ENCODE results near the gene TMEM131. TPM values are rescaled to one million over a fixed set of nuclear protein-coding genes. Genes with fewer than 3 reads are reported as not detected.
"Not testable (repeated sequence)": the region's sequence is repeated elsewhere in the genome, so short reads cannot be mapped to it uniquely, and the experiment has no call there.

TMEM131 gene
- total RNA-seq, 1 donor from 2014 or later: 41.7 TPM

- no peaks in the 10 kb centered on the region for H3K9me3 Mint-ChIP-seq
- H3K36me3 Mint-ChIP-seq (ENCODE audit: low read depth): peaks cover 5% of the 10 kb centered on the region
These were observed 27.7 kb downstream of the TMEM131 start for GRCh38 chr2:97967931-97968627.

GRCh38 chr2:97967216-97967592, 28.5 kb downstream of the TMEM131 start:
- Mint-ChIP-seq H3K36me3 (ENCODE audit: low read depth) (peaks cover 2% of the 10 kb centered on the region), H3K4me3 (no peak overlapping the region), H3K27me3 (no peaks in the 10 kb centered on the region), H3K27ac (no peak overlapping the region), H3K4me1 (peaks cover 40% of the 10 kb centered on the region), H3K9me3 (no peaks in the 10 kb centered on the region)
- intact Hi-C loops (cut with micrococcal nuclease): loop anchor here (10.0 kb wide), 1 partner anchor 92 kb away; no protein-coding TSS in a partner anchor
- DNase-seq: no peak

More at GRCh38 chr2:97967931-97968627, 27.7 kb downstream of the TMEM131 start:
- Mint-ChIP-seq H3K4me1 (peaks cover 33% of the 10 kb centered on the region), H3K27me3 (no peaks in the 10 kb centered on the region), H3K27ac (no peak overlapping the region), H3K4me3 (no peak overlapping the region)
- DNase-seq: no peak
- intact Hi-C loops (cut with micrococcal nuclease): loop anchor here (2.0 to 10.0 kb wide), 2 partner anchors 45 to 93 kb away; no protein-coding TSS in a partner anchor

- Mint-ChIP-seq H3K27me3 (no peaks in the 10 kb centered on the region), H3K4me1 (peaks cover 38% of the 10 kb centered on the region), H3K36me3 (ENCODE audit: low read depth) (no peaks in the 10 kb centered on the region), H3K9me3 (no peaks in the 10 kb centered on the region), H3K4me3 (no peak overlapping the region), H3K27ac (no peak overlapping the region)
- DNase-seq: no peak
- intact Hi-C loops (cut with micrococcal nuclease): loop anchor here (10.0 kb wide), 1 partner anchor 92 kb away; no protein-coding TSS in a partner anchor
These were observed 29.1 kb downstream of the TMEM131 start for GRCh38 chr2:97966545-97967215.

- no peak for DNase-seq
- Mint-ChIP-seq H3K36me3 (ENCODE audit: low read depth) (peaks cover 3% of the 10 kb centered on the region), H3K27me3 (no peaks in the 10 kb centered on the region), H3K9me3 (no peaks in the 10 kb centered on the region), H3K4me1 (peaks cover 33% of the 10 kb centered on the region), H3K4me3 (no peak overlapping the region), H3K27ac (no peak overlapping the region)
- intact Hi-C loops (cut with micrococcal nuclease): loop anchor here (10.0 kb wide), 1 partner anchor 90 kb away; no protein-coding TSS in a partner anchor
These were observed 30.6 kb downstream of the TMEM131 start for GRCh38 chr2:97965116-97965515.

- peaks cover 28% of the 10 kb centered on the region for H3K4me1 Mint-ChIP-seq
- H3K36me3 Mint-ChIP-seq (ENCODE audit: low read depth): peaks cover 3% of the 10 kb centered on the region
- H3K27me3 Mint-ChIP-seq: no peaks in the 10 kb centered on the region
- no peak for DNase-seq
- no peak overlapping the region for H3K27ac Mint-ChIP-seq
- no peaks in the 10 kb centered on the region for H3K9me3 Mint-ChIP-seq
- intact Hi-C loops (cut with micrococcal nuclease): loop anchor here (2.0 to 10.0 kb wide), 3 partner anchors 17 to 89 kb away; partner anchors contain the start of gene TMEM131
- no peak overlapping the region for H3K4me3 Mint-ChIP-seq
These were observed 31.9 kb downstream of the TMEM131 start for GRCh38 chr2:97963880-97964279.

GRCh38 chr2:97963079-97963406, 32.7 kb downstream of the TMEM131 start:
- no peak for DNase-seq
- intact Hi-C loops (cut with micrococcal nuclease): loop anchor here (2.0 to 10.0 kb wide), 3 partner anchors 18 to 88 kb away; partner anchors contain the start of gene TMEM131
- Mint-ChIP-seq H3K27ac (peak overlapping the region; percentile 10), H3K27me3 (no peaks in the 10 kb centered on the region), H3K4me1 (peaks cover 32% of the 10 kb centered on the region), H3K4me3 (no peak overlapping the region), H3K9me3 (no peaks in the 10 kb centered on the region), H3K36me3 (ENCODE audit: low read depth) (peaks cover 3% of the 10 kb centered on the region)

- no peaks in the 10 kb centered on the region for H3K9me3 Mint-ChIP-seq
- DNase-seq: no peak
- no peak overlapping the region for H3K4me3 Mint-ChIP-seq
- intact Hi-C loops (cut with micrococcal nuclease): loop anchor here (5.0 to 10.0 kb wide), 2 partner anchors 36 to 87 kb away; partner anchors contain the start of gene TMEM131
- H3K36me3 Mint-ChIP-seq (ENCODE audit: low read depth): peaks cover 3% of the 10 kb centered on the region
- H3K27me3 Mint-ChIP-seq: no peaks in the 10 kb centered on the region
- peaks cover 29% of the 10 kb centered on the region for H3K4me1 Mint-ChIP-seq
- no peak overlapping the region for H3K27ac Mint-ChIP-seq
These were observed 34.2 kb downstream of the TMEM131 start for GRCh38 chr2:97961534-97961933.

- no peak for DNase-seq
- Mint-ChIP-seq H3K27ac (no peak overlapping the region), H3K9me3 (no peaks in the 10 kb centered on the region), H3K27me3 (no peaks in the 10 kb centered on the region), H3K36me3 (ENCODE audit: low read depth) (peaks cover 5% of the 10 kb centered on the region), H3K4me1 (peaks cover 29% of the 10 kb centered on the region), H3K4me3 (no peak overlapping the region)
- intact Hi-C loops (cut with micrococcal nuclease): loop anchor here (5.0 kb wide), 1 partner anchor 51 kb away; no protein-coding TSS in a partner anchor
These were observed 37.6 kb downstream of the TMEM131 start for GRCh38 chr2:97958184-97958583.

GRCh38 chr2:97957432-97958183, 38.1 kb downstream of the TMEM131 start:
- Mint-ChIP-seq H3K27me3 (no peaks in the 10 kb centered on the region), H3K4me3 (no peak overlapping the region), H3K4me1 (peaks cover 24% of the 10 kb centered on the region), H3K27ac (no peak overlapping the region), H3K36me3 (ENCODE audit: low read depth) (peaks cover 5% of the 10 kb centered on the region), H3K9me3 (no peaks in the 10 kb centered on the region)
- intact Hi-C loops (cut with micrococcal nuclease): loop anchor here (5.0 kb wide), 1 partner anchor 50 kb away; no protein-coding TSS in a partner anchor
- no peak for DNase-seq

GRCh38 chr2:97956753-97957152, 39.0 kb downstream of the TMEM131 start:
- not testable (repeated sequence) for H3K27me3 Mint-ChIP-seq; H3K4me3 Mint-ChIP-seq; H3K27ac Mint-ChIP-seq; H3K36me3 Mint-ChIP-seq (ENCODE audit: low read depth); DNase-seq; H3K9me3 Mint-ChIP-seq
- intact Hi-C loops (cut with micrococcal nuclease): loop anchor here (5.0 kb wide), 1 partner anchor 49 kb away; no protein-coding TSS in a partner anchor
- H3K4me1 Mint-ChIP-seq: peaks cover 23% of the 10 kb centered on the region

GRCh38 chr2:97953853-97954252, 41.9 kb downstream of the TMEM131 start:
- Mint-ChIP-seq H3K36me3 (ENCODE audit: low read depth) (peaks cover 6% of the 10 kb centered on the region), H3K4me1 (peaks cover 26% of the 10 kb centered on the region), H3K27ac (no peak overlapping the region), H3K27me3 (no peaks in the 10 kb centered on the region), H3K9me3 (no peaks in the 10 kb centered on the region), H3K4me3 (no peak overlapping the region)
- intact Hi-C loops (cut with micrococcal nuclease): no loop called here
- DNase-seq: no peak

GRCh38 chr2:97952357-97952756, 43.4 kb downstream of the TMEM131 start:
- Mint-ChIP-seq H3K4me1 (peaks cover 15% of the 10 kb centered on the region), H3K36me3 (ENCODE audit: low read depth) (peaks cover 6% of the 10 kb centered on the region), H3K27ac (no peak overlapping the region), H3K27me3 (no peaks in the 10 kb centered on the region), H3K4me3 (no peak overlapping the region), H3K9me3 (no peaks in the 10 kb centered on the region)
- intact Hi-C loops (cut with micrococcal nuclease): no loop called here
- DNase-seq: no peak

- no peak for DNase-seq
- intact Hi-C loops (cut with micrococcal nuclease): no loop called here
- H3K36me3 Mint-ChIP-seq (ENCODE audit: low read depth): peaks cover 6% of the 10 kb centered on the region
- no peak overlapping the region for H3K27ac Mint-ChIP-seq
- H3K4me3 Mint-ChIP-seq: no peak overlapping the region
- H3K27me3 Mint-ChIP-seq: no peaks in the 10 kb centered on the region
- H3K9me3 Mint-ChIP-seq: no peaks in the 10 kb centered on the region
- peaks cover 13% of the 10 kb centered on the region for H3K4me1 Mint-ChIP-seq
These were observed 44.5 kb downstream of the TMEM131 start for GRCh38 chr2:97951155-97951680.

Data from activated CD4-positive, alpha-beta T cell treated with anti-CD3 and anti-CD28 coated beads, Interleukin-2, amount 10 ng/mL, durations not matched to agents 24 days and 14 days (primary cell).